HG02840 (cell line): Measurements from ENCODE around the gene ARHGAP26.

Experiments used
- ATAC-seq: cut with Tn5 transposase; IDR thresholded peaks from one replicate; pipeline ENCODE4 v1.9.1; 2021; ENCODE audit warnings: mild to moderate bottlenecking, moderate library complexity, moderate number of reproducible peaks; ENCODE audit not compliant: unreplicated experiment, low FRiP score

Gene ARHGAP26

GRCh38 chr5:142808878-142809598 is 38.9 kb downstream of the ARHGAP26 start:
- no peak for ATAC-seq

GRCh38 chr5:142810081-142810480 is 39.9 kb downstream of the ARHGAP26 start:
- ATAC-seq: no peak

- no peak for ATAC-seq
Measured at GRCh38 chr5:142810743-142811290, 40.6 kb downstream of the ARHGAP26 start.

GRCh38 chr5:142811866-142812557 is 41.8 kb downstream of the ARHGAP26 start:
- ATAC-seq: no peak

- no peak for ATAC-seq
Measured at GRCh38 chr5:142813220-142813619, 43.0 kb downstream of the ARHGAP26 start.

GRCh38 chr5:142814122-142814521 is 43.9 kb downstream of the ARHGAP26 start:
- no peak for ATAC-seq

- ATAC-seq: no peak
Measured at GRCh38 chr5:142815469-142815868, 45.3 kb downstream of the ARHGAP26 start.

GRCh38 chr5:142816531-142817430 is 46.6 kb downstream of the ARHGAP26 start:
- no peak for ATAC-seq

- ATAC-seq: no peak
Measured at GRCh38 chr5:142817949-142818431, 47.8 kb downstream of the ARHGAP26 start.

GRCh38 chr5:142819292-142819691 is 49.1 kb downstream of the ARHGAP26 start:
- no peak for ATAC-seq

- ATAC-seq: no peak
Measured at GRCh38 chr5:142819825-142820224, 49.6 kb downstream of the ARHGAP26 start.

GRCh38 chr5:142820447-142820846 is 50.3 kb downstream of the ARHGAP26 start:
- no peak for ATAC-seq

- ATAC-seq: no peak
Measured at GRCh38 chr5:142821034-142821732, 51.0 kb downstream of the ARHGAP26 start.

GRCh38 chr5:142821733-142822487 is 51.7 kb downstream of the ARHGAP26 start:
- ATAC-seq: peak; percentile 65

GRCh38 chr5:142823126-142823525 is 52.9 kb downstream of the ARHGAP26 start:
- ATAC-seq: no peak

- no peak for ATAC-seq
Measured at GRCh38 chr5:142823806-142824205, 53.6 kb downstream of the ARHGAP26 start.

- ATAC-seq: no peak
Measured at GRCh38 chr5:142824391-142824790, 54.2 kb downstream of the ARHGAP26 start.

- ATAC-seq: no peak
Measured at GRCh38 chr5:142825378-142826089, 55.4 kb downstream of the ARHGAP26 start.

GRCh38 chr5:142826093-142826492 is 55.9 kb downstream of the ARHGAP26 start:
- no peak for ATAC-seq
